ENCODE results near the gene SRC. TPM values are rescaled to one million over a fixed set of nuclear protein-coding genes. Genes with fewer than 3 reads are reported as not detected.

Gene SRC
- polyA plus RNA-seq, 1 donor (not counting 4 experiments of a cell fraction or from before 2014, with no cell fraction given) = 22.8 TPM

GRCh38 chr20:37362231-37362792 lies 16.4 kb downstream of the SRC start:
- H3K4me1 ChIP-seq (ENCODE audit: control insufficient read depth, extremely low read depth, insufficient read depth, low read length) = peaks cover 27% of the 10 kb centered on the region
- no peak overlapping the region for H3K27ac ChIP-seq (ENCODE audit: control insufficient read depth, insufficient read depth, low read length)
- dilution Hi-C loops (cut with MboI; ENCODE audit: extremely low pct_ligation_motif_present, low sequenced_read_pairs) = no loop called here
- no peak for FAIRE-seq
- no peak for DNase-seq (ENCODE audit: low read depth, low spot score)
- H3K9me1 ChIP-seq (ENCODE audit: control insufficient read depth, extremely low read depth, insufficient read depth, low read length) = peaks cover 5% of the 10 kb centered on the region
- H3K4me2 ChIP-seq (ENCODE audit: control insufficient read depth, extremely low read depth, insufficient read depth, low read depth, low read length) = no peak overlapping the region
- TF ChIP-seq CTCF (optimal IDR thresholded peaks at IDR 0.05 in 1 of 3, IDR thresholded peaks at IDR 0.05 in 1 of 3, conservative IDR thresholded peaks at IDR 0.05 in 1 of 3; ENCODE audit: extremely low read depth in 1 of 3, insufficient read depth in 2 of 3, low read length in 3 of 3) = no peak
- TF ChIP-seq EZH2 (IDR thresholded peaks at IDR 0.05; ENCODE audit: low read length) = no peak
- H3K4me3 ChIP-seq (ENCODE audit: control insufficient read depth in 2 of 3, extremely low read depth in 1 of 3, insufficient read depth in 2 of 3, low read depth in 1 of 3, low read length in 3 of 3) = no peak overlapping the region
- no peaks in the 10 kb centered on the region for H4K20me1 ChIP-seq (ENCODE audit: control insufficient read depth, extremely low read depth, insufficient read depth, low read length)
- H3K9me3 ChIP-seq (ENCODE audit: control insufficient read depth, low read depth, low read length) = no peaks in the 10 kb centered on the region
- H2AFZ ChIP-seq (ENCODE audit: control insufficient read depth, low read length) = no peak overlapping the region
- H3K36me3 ChIP-seq (ENCODE audit: control insufficient read depth in 2 of 2, extremely low read depth in 1 of 2, insufficient read depth in 2 of 2, low read length in 2 of 2) = peaks cover 8 to 10% of the 10 kb centered on the region in 2 experiments
- no peaks in the 10 kb centered on the region for H3K27me3 ChIP-seq (ENCODE audit: control insufficient read depth, extremely low read depth, insufficient read depth, low read length)
- H3K79me2 ChIP-seq (ENCODE audit: control insufficient read depth, insufficient read depth, low read length) = peaks cover 77% of the 10 kb centered on the region
- no peak overlapping the region for H3K9ac ChIP-seq (ENCODE audit: control insufficient read depth, extremely low read depth, insufficient read depth, low read length)

- TF ChIP-seq EZH2 (IDR thresholded peaks at IDR 0.05; ENCODE audit: low read length) = no peak
- no peak for TF ChIP-seq CTCF (optimal IDR thresholded peaks at IDR 0.05 in 1 of 3, IDR thresholded peaks at IDR 0.05 in 1 of 3, conservative IDR thresholded peaks at IDR 0.05 in 1 of 3; ENCODE audit: extremely low read depth in 1 of 3, insufficient read depth in 2 of 3, low read length in 3 of 3)
- FAIRE-seq (no peak), DNase-seq (ENCODE audit: low read depth, low spot score) (no peak)
- H3K9me3 ChIP-seq (ENCODE audit: control insufficient read depth, low read depth, low read length) = no peaks in the 10 kb centered on the region
- H3K4me3 ChIP-seq (ENCODE audit: control insufficient read depth in 2 of 3, extremely low read depth in 1 of 3, insufficient read depth in 2 of 3, low read depth in 1 of 3, low read length in 3 of 3) = no peak overlapping the region
- no peak overlapping the region for H3K4me2 ChIP-seq (ENCODE audit: control insufficient read depth, extremely low read depth, insufficient read depth, low read depth, low read length)
- H3K9me1 ChIP-seq (ENCODE audit: control insufficient read depth, extremely low read depth, insufficient read depth, low read length) = peaks cover 5% of the 10 kb centered on the region
- dilution Hi-C loops (cut with MboI; ENCODE audit: extremely low pct_ligation_motif_present, low sequenced_read_pairs) = no loop called here
- H4K20me1 ChIP-seq (ENCODE audit: control insufficient read depth, extremely low read depth, insufficient read depth, low read length) = no peaks in the 10 kb centered on the region
- H3K4me1 ChIP-seq (ENCODE audit: control insufficient read depth, extremely low read depth, insufficient read depth, low read length) = peaks cover 22% of the 10 kb centered on the region
- no peaks in the 10 kb centered on the region for H3K27me3 ChIP-seq (ENCODE audit: control insufficient read depth, extremely low read depth, insufficient read depth, low read length)
- peaks cover 72% of the 10 kb centered on the region for H3K79me2 ChIP-seq (ENCODE audit: control insufficient read depth, insufficient read depth, low read length)
- no peak overlapping the region for H3K9ac ChIP-seq (ENCODE audit: control insufficient read depth, extremely low read depth, insufficient read depth, low read length)
- H3K36me3 ChIP-seq (ENCODE audit: control insufficient read depth in 2 of 2, extremely low read depth in 1 of 2, insufficient read depth in 2 of 2, low read length in 2 of 2) = peaks cover 8 to 10% of the 10 kb centered on the region in 2 experiments
- H2AFZ ChIP-seq (ENCODE audit: control insufficient read depth, low read length) = no peak overlapping the region
- H3K27ac ChIP-seq (ENCODE audit: control insufficient read depth, insufficient read depth, low read length) = no peak overlapping the region
These were observed 16.9 kb downstream of the SRC start for GRCh38 chr20:37362821-37363220.
